Gastrocnemius medialis (tissue), 4 donors: Measurements from ENCODE around the gene DHRS1. TPM values are rescaled to one million over a fixed set of nuclear protein-coding genes. Genes with fewer than 3 reads are reported as not detected.

Source experiments
- ATAC-seq, 2 donors: fragments of 150-250 bp; one replicate each; pipeline ENCODE4 v1.9.1; 2016
- DNase-seq, 2 donors: peaks; one replicate each; pipeline ENCODE4 v3.0.0-alpha.2; 2019
- H3K27ac ChIP-seq, 4 donors: fragments of 200-600 bp; sonication (generic); 1 replicate in 1 of 4; 2 replicates in 3 of 4; pipeline ENCODE4 v1.5.1; 2016 to 2018; ENCODE audit warnings: mild to moderate bottlenecking in 2 of 4, moderate library complexity in 1 of 4
- H3K27me3 ChIP-seq, 3 donors: fragments of 200-600 bp; sonication (generic) in 2 of 3; 1 replicate in 1 of 3; 2 replicates in 2 of 3; pipeline versions ENCODE4 v1.5.1 to v1.6.0; 2016 to 2019; ENCODE audit warnings: mild to moderate bottlenecking in 1 of 3, moderate library complexity in 1 of 3
- H3K36me3 ChIP-seq, 2 donors: fragments of 200-600 bp; sonication (generic) in 1 of 2; one replicate each; pipeline ENCODE4 v1.5.1; 2017 to 2018
- H3K4me1 ChIP-seq, 2 donors: fragments of 200-600 bp; sonication (generic) in 1 of 2; one replicate each; pipeline ENCODE4 v1.5.1; 2016 to 2017; ENCODE audit warnings: mild to moderate bottlenecking in 2 of 2
- H3K4me3 ChIP-seq, 4 donors: fragments of 200-600 bp; sonication (generic) in 3 of 4; 1 replicate in 1 of 4; 2 replicates in 3 of 4; pipeline ENCODE4 v1.5.1; 2016 to 2019; ENCODE audit warnings: mild to moderate bottlenecking in 2 of 4
- H3K9me3 ChIP-seq, 3 donors: fragments of 200-600 bp; sonication (generic) in 2 of 3; 1 replicate in 1 of 3; 2 replicates in 2 of 3; pipeline ENCODE4 v1.5.1; 2016 to 2019
- CTCF ChIP-seq, 5 experiments: fragments of 450-650 bp in 3 of 5; fragments of 200-600 bp in 2 of 5; sonication (generic) in 2 of 5; IDR thresholded peaks in 4 of 5; conservative IDR thresholded peaks in 1 of 5; 1 replicate in 4 of 5; 2 replicates in 1 of 5; pipeline ENCODE4 v1.5.1; 2016 to 2019; ENCODE audit warnings: antibody characterized with exemption in 5 of 5, mild to moderate bottlenecking in 3 of 5, moderate library complexity in 3 of 5
- POLR2A ChIP-seq, 2 donors: fragments of 450-650 bp; IDR thresholded peaks; one replicate each; pipeline ENCODE4 v1.6.1; 2017; ENCODE audit warnings: antibody characterized with exemption in 2 of 2, mild to moderate bottlenecking in 2 of 2, moderate library complexity in 2 of 2
- in situ Hi-C, 4 donors: fragments of 200-750 bp; cut with MboI; loops; one replicate each; pipeline versions ENCODE4 v1.15.0 to v1.8.0; 2017; ENCODE audit warnings: low sequenced_read_pairs in 4 of 4
- intact Hi-C: fragments of 100-400 bp; cut with DNase I; formaldehyde crosslinking; loops from one replicate; pipeline ENCODE4 v1.15.1; 2023; ENCODE audit warnings: low total_unique reads
- total RNA-seq, 4 donors: library from RNA; depleted of rRNA; stranded (reverse); fragments of >200 nt; gene quantifications; one replicate each; pipeline versions ENCODE4 v1.1.0 to v1.2.3, GENCODE V29; 2016

Gene DHRS1
- total RNA-seq, 4 donors from 2014 or later, result 1.9 to 12.2 (median 8.2) TPM

DNA sequence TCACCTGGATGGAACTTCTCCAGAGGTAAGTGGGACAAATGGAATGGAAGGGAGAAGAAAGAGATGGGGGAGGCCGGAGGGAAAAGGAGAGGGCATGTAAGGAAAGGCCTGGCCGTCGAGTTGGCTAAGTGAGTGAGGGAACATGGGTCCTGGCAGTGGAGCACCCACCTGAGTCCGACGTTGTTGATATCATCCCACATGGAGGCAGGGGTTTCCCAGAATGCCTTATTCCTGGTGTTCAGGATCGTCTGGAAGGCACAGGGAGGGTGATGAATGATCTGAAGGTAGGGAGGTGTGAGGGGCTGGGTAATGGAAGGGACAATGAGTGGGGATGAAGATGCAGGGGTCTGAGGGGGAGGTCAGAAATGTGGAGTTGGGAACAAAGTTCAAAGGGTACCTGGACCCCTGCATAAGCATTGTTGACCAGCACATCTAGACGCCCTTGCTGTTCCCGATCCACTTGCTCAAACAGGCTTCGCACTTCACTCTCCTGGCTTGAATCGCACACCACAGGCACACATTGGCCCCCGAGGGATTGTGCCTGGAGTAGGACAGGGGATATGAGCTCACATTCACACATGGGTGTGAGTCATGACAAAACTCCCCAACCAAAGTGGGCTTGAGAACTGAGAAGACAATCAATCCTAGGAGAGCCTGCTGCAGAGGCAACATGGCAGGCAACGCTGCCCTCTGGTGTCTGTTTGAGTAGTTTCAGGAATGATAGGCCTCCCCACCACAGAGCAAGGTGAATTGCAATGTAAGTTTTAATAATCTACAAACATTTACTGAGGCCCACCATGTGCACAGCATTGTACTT is 3.0 kb downstream of the DHRS1 start:
- Histone ChIP-seq H3K4me3 (no peak overlapping the region), H3K9me3 (no peaks in the 10 kb centered on the region), H3K27ac (no peak overlapping the region), H3K4me1 (peaks cover 13 to 20% of the 10 kb centered on the region in 2 donors), H3K36me3 (peaks cover 0 to 17% of the 10 kb centered on the region in 2 donors), H3K27me3 (no peaks in the 10 kb centered on the region)
- in situ Hi-C loops (loop anchor here in 3 of 4 donors (5.0 to 10.0 kb wide), 2 partner anchors 52 to 54 kb away; partner anchors contain the start of gene TINF2 (in 3 of the 3)), intact Hi-C loops (loop anchor here (10.0 kb wide), 1 partner anchor 132 kb away; the partner anchor contains the start of gene IRF9)
- ATAC-seq (peak; percentile 32 to 39), DNase-seq (peak in 1 of 2 donors; percentile 37)
- TF ChIP-seq CTCF (IDR thresholded peaks at IDR 0.05 in 4 of 5, conservative IDR thresholded peaks at IDR 0.05 in 1 of 5) (peak; percentile 28 to 67 (median 53)), POLR2A (IDR thresholded peaks at IDR 0.05) (no peak)

- no peaks in the 10 kb centered on the region for H3K27me3 ChIP-seq
- TF ChIP-seq POLR2A (IDR thresholded peaks at IDR 0.05) (no peak), CTCF (IDR thresholded peaks at IDR 0.05 in 4 of 5, conservative IDR thresholded peaks at IDR 0.05 in 1 of 5) (no peak)
- in situ Hi-C loops (loop anchor here in 1 of 4 donors (10.0 kb wide), 1 partner anchor 49 kb away; the partner anchor contains the start of gene TINF2), intact Hi-C loops (loop anchor here (10.0 kb wide), 1 partner anchor 129 kb away; the partner anchor contains the start of gene IRF9)
- no peaks in the 10 kb centered on the region for H3K9me3 ChIP-seq
- DNase-seq (no peak), ATAC-seq (no peak)
- H3K4me3 ChIP-seq, result no peak overlapping the region
- no peaks in the 10 kb centered on the region for H3K4me1 ChIP-seq
- no peak overlapping the region for H3K27ac ChIP-seq
- peaks cover 0 to 31% of the 10 kb centered on the region in 2 donors for H3K36me3 ChIP-seq
Observed at GRCh38 chr14:24293525-24293924, 6.1 kb downstream of the DHRS1 start.

GRCh38 chr14:24292118-24292807 is 7.3 kb downstream of the DHRS1 start:
- ATAC-seq, result no peak
- in situ Hi-C loops, result loop anchor here in 1 of 4 donors (10.0 kb wide), 1 partner anchor 47 kb away; the partner anchor contains the start of gene TINF2

More at GRCh38 chr14:24292118-24292807, 7.3 kb downstream of the DHRS1 start:
- Histone ChIP-seq H3K9me3 (no peaks in the 10 kb centered on the region), H3K36me3 (peaks cover 0 to 31% of the 10 kb centered on the region in 2 donors), H3K4me3 (no peak overlapping the region), H3K27ac (no peak overlapping the region), H3K27me3 (no peaks in the 10 kb centered on the region), H3K4me1 (no peaks in the 10 kb centered on the region)
- DNase-seq, result no peak
- intact Hi-C loops, result loop anchor here (10.0 kb wide), 1 partner anchor 127 kb away; the partner anchor contains the start of gene IRF9
- TF ChIP-seq POLR2A (IDR thresholded peaks at IDR 0.05) (no peak), CTCF (IDR thresholded peaks at IDR 0.05 in 4 of 5, conservative IDR thresholded peaks at IDR 0.05 in 1 of 5) (no peak)
